ENCODE measurements around the gene ITCH. TPM values are rescaled to one million over a fixed set of nuclear protein-coding genes. Genes with fewer than 3 reads are reported as not detected.

ITCH gene
- total and polyA plus RNA-seq, 9 of the 15 experiments (the other 6 are each of a cell fraction or from before 2014, with no cell fraction given) = 7.5 to 53.0 (median 22.9) TPM

- no peak for TF ChIP-seq ZNF232 (CRISPR knock-in tag; IDR thresholded peaks at IDR 0.05)
- TF ChIP-seq ARID2 (IDR thresholded peaks at IDR 0.05) = no peak
- no peak for TF ChIP-seq MAFG (tag; conservative IDR thresholded peaks at IDR 0.05)
- TF ChIP-seq ILF3 (IDR thresholded peaks at IDR 0.05; ENCODE audit: borderline replicate concordance) = no peak
- TF ChIP-seq BHLHE40 (IDR thresholded peaks at IDR 0.05; ENCODE audit: low read length) = no peak
- no peak for TF ChIP-seq MTA2 (IDR thresholded peaks at IDR 0.05; ENCODE audit: low read depth)
- TF ChIP-seq, protein P1, sequence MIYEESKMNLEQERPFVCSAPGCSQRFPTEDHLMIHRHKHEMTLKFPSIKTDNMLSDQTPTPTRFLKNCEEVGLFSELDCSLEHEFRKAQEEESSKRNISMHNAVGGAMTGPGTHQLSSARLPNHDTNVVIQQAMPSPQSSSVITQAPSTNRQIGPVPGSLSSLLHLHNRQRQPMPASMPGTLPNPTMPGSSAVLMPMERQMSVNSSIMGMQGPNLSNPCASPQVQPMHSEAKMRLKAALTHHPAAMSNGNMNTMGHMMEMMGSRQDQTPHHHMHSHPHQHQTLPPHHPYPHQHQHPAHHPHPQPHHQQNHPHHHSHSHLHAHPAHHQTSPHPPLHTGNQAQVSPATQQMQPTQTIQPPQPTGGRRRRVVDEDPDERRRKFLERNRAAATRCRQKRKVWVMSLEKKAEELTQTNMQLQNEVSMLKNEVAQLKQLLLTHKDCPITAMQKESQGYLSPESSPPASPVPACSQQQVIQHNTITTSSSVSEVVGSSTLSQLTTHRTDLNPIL (CRISPR knock-in tag; IDR thresholded peaks at IDR 0.05) = no peak
- no peak for TF ChIP-seq BACH1 (tag; IDR thresholded peaks at IDR 0.05)
- TF ChIP-seq, protein P2, sequence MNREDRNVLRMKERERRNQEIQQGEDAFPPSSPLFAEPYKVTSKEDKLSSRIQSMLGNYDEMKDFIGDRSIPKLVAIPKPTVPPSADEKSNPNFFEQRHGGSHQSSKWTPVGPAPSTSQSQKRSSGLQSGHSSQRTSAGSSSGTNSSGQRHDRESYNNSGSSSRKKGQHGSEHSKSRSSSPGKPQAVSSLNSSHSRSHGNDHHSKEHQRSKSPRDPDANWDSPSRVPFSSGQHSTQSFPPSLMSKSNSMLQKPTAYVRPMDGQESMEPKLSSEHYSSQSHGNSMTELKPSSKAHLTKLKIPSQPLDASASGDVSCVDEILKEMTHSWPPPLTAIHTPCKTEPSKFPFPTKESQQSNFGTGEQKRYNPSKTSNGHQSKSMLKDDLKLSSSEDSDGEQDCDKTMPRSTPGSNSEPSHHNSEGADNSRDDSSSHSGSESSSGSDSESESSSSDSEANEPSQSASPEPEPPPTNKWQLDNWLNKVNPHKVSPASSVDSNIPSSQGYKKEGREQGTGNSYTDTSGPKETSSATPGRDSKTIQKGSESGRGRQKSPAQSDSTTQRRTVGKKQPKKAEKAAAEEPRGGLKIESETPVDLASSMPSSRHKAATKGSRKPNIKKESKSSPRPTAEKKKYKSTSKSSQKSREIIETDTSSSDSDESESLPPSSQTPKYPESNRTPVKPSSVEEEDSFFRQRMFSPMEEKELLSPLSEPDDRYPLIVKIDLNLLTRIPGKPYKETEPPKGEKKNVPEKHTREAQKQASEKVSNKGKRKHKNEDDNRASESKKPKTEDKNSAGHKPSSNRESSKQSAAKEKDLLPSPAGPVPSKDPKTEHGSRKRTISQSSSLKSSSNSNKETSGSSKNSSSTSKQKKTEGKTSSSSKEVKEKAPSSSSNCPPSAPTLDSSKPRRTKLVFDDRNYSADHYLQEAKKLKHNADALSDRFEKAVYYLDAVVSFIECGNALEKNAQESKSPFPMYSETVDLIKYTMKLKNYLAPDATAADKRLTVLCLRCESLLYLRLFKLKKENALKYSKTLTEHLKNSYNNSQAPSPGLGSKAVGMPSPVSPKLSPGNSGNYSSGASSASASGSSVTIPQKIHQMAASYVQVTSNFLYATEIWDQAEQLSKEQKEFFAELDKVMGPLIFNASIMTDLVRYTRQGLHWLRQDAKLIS (CRISPR knock-in tag; IDR thresholded peaks at IDR 0.05) = no peak
- no peak for TF ChIP-seq SMC3 (conservative IDR thresholded peaks at IDR 0.05; ENCODE audit: insufficient read depth, low read depth, low read length)
- POLR2A ChIA-PET = interaction anchor here (1.3 kb wide), 1 partner anchor 8 kb away, joined by 3 read pairs; no protein-coding TSS in a partner anchor
Observed at GRCh38 chr20:34546751-34547181, 183.7 kb downstream of the ITCH start.

More at GRCh38 chr20:34546751-34547181, 183.7 kb downstream of the ITCH start:
- Histone ChIP-seq H3K4me1 (replicated peaks in 1 of 2; ENCODE audit: control insufficient read depth in 2 of 2, insufficient read depth in 2 of 2, low read length in 2 of 2) (peaks cover 8 to 20% of the 10 kb centered on the region in 2 experiments; a peak in 4 of 5 replicates), H3K9me1 (ENCODE audit: control insufficient read depth, insufficient read depth, low read length) (peaks cover 10% of the 10 kb centered on the region), H3K36me3 (ENCODE audit: control insufficient read depth, insufficient read depth, low read length) (no peaks in the 10 kb centered on the region), H3K4me3 (no peak overlapping the region), H2AFZ (ENCODE audit: low read depth, low read length) (no peak overlapping the region), H3K27ac (ENCODE audit: extremely low read depth, low read depth, low read length) (no peak overlapping the region), H3K9ac (ENCODE audit: insufficient read depth in 1 of 2, low read depth in 2 of 2, low read length in 2 of 2) (peak overlapping the region in 1 of 2 experiments; percentile 50; a peak in 1 of 4 replicates), H3K9me3 (replicated peaks; ENCODE audit: control insufficient read depth, insufficient read depth, low read depth, low read length) (no peaks in the 10 kb centered on the region), H3K27me3 (ENCODE audit: control insufficient read depth in 2 of 2, insufficient read depth in 2 of 2, low read length in 2 of 2) (no peaks in the 10 kb centered on the region; a peak in 1 of 5 replicates), H3K4me2 (ENCODE audit: insufficient read depth, low read length) (no peak overlapping the region), H3K79me2 (ENCODE audit: control insufficient read depth, insufficient read depth, low read length) (no peaks in the 10 kb centered on the region), H4K20me1 (replicated peaks; ENCODE audit: control insufficient read depth, insufficient read depth, low read length) (no peaks in the 10 kb centered on the region)
- no TSS peak for BruUV-seq (replicated peaks)
- 68% methylated on average over 8 of the region's 11 CpGs for WGBS (ENCODE audit: insufficient coverage, low coverage, missing lambda C conversion rate)
- FAIRE-seq (no peak), ATAC-seq (no peak), DNase-seq (ENCODE audit: extremely low read depth in 1 of 4, low spot score in 3 of 4) (no peak)
- CTCF ChIA-PET (ENCODE audit: low intra/inter-chr PET ratio) = no interaction called here
- intact Hi-C loops (cut with micrococcal nuclease) (no loop called here), in situ Hi-C loops (cut with MboI) (no loop called here)
